Dedifferentiated amniotic fluid mesenchymal stem cell (primary cell): ENCODE data around the gene IL3.

ENCODE experiments used
- DNase-seq: peaks from one replicate; pipeline ENCODE4 v3.0.0-alpha.2; 2016; ENCODE audit errors: extremely low spot score

The IL3 gene, protein sequence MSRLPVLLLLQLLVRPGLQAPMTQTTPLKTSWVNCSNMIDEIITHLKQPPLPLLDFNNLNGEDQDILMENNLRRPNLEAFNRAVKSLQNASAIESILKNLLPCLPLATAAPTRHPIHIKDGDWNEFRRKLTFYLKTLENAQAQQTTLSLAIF

DNA sequence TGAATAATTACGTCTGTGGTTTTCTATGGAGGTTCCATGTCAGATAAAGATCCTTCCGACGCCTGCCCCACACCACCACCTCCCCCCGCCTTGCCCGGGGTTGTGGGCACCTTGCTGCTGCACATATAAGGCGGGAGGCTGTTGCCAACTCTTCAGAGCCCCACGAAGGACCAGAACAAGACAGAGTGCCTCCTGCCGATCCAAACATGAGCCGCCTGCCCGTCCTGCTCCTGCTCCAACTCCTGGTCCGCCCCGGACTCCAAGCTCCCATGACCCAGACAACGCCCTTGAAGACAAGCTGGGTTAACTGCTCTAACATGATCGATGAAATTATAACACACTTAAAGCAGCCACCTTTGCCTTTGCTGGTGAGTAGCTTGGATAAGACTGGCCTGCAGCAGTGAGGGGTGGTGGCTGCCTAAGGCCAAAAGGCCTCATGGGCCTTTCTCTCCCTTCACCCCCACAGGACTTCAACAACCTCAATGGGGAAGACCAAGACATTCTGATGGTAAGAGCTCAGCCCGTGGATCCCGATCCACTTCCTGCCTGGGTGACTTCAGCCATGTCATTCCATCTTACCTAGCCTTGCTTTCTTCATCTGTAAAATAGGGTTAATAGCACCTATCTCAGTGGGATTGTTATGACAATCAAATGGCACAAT lies at the start of gene IL3:
TSS of gene IL3 (plus strand) at position 155 of the 661 bp plus-strand sequence. CDS start at position 207, 52 bp downstream.
- DNase-seq: no peak

DNA sequence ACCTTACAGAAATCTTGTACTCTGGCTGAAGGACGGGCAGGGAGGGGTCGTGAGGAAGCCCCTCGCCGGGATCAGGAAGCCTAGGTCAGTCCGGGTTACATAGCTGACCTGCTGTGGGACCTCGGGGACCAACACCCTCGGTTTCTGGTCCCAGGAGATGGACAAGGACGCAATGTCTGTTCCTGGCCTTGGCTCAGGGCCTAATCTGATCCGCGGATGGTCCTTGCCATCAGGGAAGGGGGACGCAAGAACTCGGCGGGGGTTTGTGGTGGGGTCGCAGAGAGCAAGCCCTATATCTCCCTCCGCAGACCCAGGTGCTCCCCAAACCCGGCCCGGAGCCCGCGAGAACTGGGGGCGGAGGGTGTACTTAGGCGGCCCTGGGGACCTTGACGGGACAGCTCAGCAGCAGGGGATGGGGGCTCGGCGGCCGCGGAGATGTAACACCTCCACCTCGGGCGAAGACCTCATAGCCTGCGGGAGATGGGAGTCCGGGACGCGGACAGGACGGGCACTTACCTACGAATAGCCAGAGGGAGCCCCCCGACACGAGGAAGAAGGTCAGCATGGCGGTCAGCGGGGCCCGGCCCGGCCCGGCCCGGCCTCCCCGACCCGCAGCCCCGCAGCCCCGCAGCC lies 49.4 kb upstream of the IL3 start:
- DNase-seq: no peak

DNA sequence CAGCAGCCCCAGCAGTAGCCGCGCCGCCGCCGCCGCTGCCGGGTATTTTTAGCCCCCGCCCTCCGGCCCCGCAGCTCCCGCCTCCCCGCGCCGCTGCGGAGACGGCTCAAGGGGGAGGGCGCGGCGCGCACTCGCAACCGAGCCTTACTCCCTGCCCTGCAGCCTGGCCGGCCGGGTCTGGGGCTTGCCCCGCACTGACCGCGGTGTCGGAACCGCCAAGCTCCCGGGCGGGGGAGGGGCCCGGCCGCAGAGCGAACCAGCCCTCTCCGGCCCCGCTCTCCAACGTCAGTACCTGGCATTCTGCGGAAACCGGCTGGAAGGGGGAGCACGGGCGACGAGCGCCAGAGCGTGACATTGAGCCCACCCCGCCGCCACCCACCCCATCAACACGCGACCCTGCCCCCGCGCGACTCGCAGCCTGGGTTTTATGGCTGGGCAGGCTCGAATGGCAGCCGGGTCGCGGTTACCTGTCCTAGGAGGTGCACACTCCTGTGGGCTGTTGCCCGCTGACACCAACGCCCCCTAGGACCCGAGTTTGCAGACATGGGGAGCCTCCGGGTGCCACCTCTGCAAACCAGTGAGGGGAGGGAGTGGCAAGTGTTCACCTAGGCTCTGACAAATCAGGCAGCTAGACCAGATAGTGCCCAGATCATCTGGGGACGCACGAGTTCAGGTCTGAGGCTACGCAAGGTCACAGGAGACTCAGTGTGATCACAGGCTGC lies 48.7 kb upstream of the IL3 start, which contains the start of gene ACSL6:
TSS of gene ACSL6 (minus strand) at position 37 of the 722 bp plus-strand sequence. CDS start 105 bp downstream, outside the sequence.
- no peak for DNase-seq

DNA sequence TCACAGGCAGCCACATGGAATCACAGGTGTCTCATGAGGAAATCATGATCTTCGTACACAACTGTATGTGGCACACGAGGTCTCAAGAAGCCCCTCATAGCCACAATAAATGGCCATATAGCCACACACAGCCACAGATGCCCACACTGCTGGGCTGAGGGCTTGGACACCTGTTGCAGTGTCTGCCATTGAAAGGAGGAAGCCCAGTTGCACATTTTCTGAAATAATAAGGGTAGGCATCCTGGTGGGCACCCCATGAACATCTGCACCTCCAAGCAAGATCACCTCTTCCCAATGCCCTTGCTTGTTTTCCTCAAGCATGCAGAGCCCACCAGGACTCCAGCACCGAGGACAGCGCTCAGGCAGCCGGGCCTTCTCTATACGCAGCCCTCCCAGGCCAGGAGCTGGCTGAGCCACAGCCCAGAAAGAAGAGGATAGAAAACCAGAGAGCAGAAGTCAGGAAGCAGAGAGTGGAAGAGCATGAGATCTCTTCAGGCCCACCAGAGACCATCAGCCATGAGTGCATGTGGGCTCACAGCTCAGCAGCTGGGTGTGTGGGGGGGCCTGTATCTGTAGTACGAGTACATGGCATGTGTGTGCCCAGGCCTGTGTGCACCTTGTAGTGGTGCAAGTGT lies 48.0 kb upstream of the IL3 start:
- no peak for DNase-seq

DNA sequence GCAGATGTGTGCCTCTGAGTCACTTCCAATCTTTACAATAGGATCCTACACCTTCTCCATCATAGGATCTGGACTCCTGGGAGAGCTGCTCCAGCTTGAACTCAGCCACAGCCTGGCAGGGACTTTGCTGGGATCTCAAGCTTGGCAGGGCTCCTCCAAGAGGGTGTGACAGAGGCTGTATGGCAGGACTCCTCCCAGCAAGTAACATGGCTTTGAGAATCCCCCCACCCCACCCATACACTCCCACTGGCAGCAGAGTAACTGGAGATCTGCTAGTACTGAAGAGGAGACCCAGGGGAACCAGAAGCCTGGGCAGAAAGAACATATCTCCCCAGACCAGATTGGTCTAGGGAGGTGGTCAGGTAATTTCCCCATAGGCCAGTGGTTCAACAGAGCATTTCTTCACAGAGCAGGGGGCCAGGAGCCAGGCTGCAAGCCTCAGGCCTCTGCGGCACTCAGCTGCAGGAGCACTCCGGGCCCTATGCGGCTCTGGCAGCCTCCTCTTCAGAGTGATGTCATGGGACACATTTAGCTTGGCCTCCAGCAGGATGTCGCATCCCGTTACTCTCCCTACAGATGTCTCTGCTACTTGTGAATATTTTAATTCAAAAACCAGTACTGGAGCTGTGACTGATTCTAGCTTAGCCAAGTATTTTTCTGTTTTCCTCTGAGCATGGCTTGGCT lies 47.3 kb upstream of the IL3 start:
- no peak for DNase-seq

DNA sequence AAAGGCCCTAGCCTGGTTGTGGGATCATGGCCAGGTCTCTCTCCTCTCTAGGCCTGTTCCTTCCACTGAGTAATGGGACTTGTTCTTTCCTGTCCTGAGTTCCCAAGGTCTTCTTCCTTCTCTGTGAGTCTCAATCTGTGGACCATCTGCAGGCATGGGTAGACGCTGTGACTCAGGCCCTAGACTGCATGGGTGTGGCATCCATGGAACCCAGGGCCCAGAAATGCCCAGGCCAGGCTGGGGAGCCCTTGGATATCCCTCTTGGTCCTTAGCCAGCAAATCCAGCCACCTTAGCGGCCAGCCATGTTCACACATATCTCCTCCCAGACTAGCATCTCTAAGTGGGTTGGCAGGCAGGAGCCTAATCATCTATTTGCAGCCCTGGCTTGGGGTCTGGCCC lies 46.7 kb upstream of the IL3 start:
- no peak for DNase-seq

DNA sequence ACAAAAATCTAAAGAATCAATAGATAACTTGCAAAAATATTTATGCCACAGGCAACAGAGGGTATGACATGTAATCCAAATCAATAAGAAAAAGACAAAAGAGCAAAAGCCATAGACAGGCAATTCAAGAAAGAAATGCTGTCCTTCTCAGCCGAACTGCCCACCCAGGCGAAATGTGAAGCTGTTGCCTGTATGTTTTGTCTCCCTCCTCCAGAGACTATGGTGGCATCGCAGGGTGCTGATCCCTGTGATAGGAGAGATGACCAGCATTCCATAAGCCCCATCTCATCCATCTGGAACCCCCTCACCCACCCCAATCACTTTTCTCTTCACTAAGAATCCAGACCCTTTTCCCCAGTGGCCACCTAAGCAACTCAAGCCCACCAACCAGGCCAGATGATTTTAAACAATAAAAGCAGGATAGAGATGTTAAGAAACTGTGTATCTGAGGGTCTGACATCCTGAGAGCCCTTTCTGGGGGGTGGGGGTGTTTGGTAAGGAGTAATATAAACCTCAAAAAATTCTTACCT lies 43.7 kb upstream of the IL3 start:
- no peak for DNase-seq

DNA sequence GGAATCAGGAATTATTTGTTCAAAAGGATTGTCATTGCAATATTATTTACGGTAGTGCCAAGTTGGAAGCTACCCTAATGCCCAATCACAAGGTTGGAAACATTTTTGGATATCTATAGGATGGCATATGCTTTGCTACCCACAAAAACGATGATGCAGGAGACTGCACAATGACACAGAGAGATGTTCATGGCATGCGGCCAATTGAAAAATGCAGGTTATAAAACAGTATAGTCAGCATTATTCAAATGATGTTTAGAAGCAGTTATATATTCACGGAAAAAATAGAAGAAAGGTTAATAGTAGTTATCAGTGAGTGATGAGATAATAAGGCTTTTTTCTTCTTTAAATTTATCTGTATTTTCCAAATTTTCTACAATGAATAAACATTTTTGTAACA lies 43.1 kb upstream of the IL3 start:
- DNase-seq: no peak

DNA sequence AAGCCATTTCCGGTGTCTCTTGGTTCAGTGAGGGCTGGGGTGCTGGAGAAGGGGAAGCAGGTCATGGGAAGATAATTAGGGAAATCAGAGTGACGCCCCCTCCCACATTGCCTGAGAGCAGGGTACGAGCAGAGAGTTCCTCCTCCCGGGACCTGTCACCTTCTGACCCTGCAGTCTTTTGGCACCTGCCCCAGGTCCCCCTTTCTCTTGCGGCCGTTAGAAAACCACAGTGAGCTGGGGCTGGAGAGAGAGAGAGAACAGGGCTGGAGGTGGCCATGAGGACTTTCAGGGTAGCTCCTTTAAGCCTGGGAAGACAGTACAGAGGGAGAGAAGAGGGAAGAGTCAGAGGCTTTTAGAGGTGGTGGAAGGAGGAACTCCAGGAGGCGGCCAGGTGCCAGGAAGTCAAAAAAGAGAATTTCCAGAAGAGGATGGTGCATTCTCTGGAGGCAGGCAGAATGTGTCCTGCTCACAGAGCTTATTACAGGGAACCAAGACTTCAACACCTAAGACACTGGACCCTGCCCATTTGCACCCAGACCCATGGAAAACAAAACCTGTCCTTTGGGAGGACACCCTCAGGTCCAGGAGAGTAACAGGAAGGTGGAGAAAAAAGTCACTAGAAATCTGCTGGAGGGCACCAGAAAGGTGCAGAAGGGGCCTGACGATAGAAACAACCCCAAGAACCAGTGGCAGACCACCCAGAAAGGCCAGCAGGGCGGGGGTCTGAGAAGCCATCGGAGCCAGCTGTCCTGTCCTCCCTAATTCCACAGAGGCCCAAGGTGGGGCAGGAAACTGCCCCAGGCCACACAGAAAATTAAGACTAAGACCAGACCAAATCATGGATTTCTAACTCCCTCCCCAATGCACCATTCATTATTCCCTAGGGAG lies 42.5 kb upstream of the IL3 start:
- DNase-seq: no peak

DNA sequence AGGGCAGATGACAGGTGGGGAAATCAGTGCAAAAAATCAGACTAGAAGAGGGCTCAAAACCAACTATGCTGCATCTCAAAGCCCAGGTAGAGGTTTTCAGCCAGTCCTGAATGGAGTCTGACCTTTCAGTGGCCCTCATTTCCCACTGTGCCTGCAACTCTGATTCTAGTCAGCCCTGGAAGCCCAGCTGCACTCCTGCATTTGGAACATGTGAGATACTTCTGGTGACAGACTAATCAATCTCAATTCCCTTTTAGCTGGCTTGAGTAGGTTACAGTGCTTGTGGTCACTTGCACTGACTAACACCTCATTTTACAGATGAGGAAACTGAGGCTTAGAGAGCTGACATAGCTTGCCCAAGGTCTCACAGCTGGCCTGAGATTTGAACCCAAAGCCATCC lies 41.1 kb upstream of the IL3 start:
- DNase-seq: no peak

DNA sequence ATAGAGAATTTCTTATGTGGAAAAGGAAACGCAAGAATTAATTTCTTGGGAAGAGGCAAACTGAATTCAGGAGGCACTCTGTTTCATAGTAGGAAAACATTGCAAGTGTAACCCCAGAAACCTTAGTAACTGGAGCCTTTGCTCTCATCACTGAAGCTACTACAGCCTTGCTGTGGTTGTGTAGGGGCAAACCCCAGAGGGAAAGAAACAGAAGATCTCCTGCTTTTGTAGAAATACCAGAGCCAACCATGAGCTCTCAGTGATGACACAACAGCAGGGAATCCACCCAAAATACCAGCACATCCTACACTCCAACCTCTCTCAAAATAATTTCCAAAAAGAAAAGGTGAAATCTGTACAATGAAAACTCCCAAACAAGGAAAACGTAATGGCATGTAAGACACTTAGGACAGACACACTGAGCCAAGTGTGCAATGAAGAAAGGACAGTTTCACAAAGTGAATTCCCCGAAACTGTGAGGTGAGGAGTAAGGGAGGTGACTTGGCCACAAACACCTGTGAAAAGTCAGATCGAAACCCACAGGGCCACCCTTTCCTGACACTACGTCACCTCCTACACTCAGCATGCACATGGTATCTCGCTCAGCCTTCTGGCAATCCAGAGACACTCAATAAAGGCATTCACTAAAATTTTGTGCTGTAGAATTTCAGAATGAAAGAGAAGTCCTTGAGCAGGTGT lies 40.4 kb upstream of the IL3 start:
- no peak for DNase-seq

DNA sequence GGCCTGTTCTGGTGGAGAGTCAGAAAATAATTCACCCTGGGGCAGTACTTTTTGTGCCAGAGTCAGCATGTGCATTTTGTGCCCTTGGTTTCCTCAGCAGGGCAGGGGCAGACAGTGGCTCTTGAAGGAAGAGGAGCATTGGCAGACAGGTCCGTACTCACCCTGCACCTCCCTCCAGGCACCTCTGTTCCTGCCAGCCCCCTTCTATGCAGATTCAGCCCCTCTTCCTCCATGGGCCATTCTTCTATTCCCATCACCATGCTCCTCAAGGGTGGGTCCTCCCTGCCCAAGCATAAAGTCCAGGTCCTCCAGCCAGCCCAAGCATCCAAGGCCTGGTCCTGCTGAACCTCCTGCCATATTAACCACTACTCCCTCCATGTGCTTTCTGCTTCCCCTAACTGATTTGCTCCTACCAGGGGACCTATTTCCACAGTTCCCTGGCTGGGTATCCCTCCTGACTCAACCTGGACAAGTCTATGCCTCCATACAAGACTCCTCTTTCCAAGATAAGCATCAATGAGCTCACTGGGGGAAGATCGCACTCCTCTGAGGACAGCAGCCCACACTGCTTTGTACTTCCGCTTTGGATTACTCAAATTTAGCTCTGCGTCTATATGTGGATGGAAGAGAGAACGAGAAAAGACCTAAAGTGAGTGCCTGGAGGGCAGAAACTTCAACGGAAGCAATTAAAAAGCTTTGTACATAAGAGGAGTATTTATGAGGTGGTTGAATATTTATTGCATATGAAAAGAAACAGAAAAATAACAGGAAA lies 39.7 kb upstream of the IL3 start:
- no peak for DNase-seq

DNA sequence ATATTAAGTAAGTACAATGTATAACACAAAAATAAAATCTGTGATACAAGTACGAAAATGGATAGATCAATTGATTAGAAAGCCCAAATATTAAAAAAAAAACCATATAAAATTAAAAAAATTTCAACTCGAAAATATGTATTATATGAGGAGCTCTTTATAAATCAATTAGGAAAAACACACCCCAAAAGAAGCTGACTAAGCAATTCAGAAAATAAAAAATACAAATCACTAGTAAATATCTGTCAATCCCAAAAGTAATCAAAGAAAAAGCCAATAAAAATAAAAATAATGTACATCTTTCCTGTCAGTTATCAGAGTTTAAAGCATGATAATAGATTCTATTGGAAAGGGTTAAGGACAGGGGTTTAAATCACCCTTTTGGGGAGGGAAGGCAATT lies 38.8 kb upstream of the IL3 start:
- DNase-seq: no peak

DNA sequence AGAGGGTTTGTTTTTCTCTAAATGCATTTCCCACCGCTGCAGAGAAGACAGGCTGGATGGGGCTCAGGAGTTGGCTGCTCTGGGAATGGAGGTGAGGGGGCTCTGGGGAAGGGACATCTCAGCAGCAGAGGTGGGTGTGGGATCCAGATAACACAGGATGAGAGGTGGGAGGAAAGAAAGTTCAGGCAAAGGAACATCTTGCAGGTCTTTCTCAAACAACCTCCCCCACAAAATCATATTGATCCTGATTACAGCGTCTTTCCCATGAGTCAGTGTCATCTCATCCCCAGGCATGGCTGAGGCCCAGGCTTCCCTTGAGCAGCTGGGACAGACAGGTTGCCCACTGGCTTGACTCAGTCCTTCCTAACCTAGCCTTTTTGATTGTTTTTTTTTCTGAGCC lies 37.7 kb upstream of the IL3 start:
- no peak for DNase-seq

DNA sequence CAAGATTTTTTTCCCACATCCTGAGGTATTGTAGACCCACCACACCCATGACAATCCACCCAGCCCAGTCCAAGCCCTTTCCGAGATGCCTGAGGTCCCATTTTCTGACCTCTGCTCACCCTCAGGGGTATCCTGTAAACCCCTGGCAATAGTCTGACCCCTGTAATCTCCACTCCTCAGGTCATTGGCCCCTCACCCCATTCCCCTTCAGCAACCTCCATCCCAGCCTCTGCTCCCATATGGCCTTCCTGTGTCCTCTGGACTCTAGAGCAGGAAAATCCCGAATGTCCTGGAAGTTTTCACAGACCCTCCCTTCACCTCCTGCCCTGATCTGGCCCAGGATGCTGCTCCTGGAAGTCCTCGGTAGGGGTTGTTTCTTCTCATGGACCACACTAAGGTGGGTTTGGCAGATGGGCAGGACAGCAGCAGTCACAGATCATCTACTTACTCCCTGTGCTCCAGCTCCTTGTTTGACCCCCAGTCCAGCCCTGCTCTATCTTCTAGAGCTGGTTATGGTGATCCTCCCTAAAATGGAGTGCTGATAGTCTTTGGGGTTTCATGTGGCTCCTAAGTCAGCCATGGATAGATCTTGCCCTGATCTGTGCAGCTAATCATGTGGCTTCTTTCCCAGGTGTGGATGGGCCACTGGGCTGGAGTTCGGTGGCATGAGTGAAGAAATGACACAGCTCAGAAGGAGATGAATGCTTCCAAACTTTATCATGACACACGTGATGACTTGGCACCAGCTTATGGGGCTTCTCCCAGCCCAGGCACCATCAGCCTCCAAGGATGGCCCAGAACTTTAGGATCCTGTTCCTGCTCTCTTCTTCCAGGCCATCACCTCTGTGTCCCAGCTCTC lies 37.0 kb upstream of the IL3 start:
- no peak for DNase-seq

DNA sequence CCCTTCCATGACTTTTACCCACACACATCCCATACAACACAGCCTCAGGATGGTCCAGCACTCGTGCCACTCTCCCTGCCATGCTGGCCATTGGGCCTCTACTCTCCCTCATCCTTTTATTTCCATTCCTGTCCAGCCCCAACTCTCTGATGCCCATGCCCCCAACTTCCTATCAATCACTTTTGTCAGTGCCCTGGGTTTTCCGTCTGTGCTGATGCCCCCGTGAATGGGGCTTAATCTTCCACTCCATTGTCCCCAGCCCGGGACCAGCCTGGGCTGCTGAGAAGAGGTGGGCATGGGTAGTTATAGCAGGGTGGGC lies 36.4 kb upstream of the IL3 start:
- no peak for DNase-seq

DNA sequence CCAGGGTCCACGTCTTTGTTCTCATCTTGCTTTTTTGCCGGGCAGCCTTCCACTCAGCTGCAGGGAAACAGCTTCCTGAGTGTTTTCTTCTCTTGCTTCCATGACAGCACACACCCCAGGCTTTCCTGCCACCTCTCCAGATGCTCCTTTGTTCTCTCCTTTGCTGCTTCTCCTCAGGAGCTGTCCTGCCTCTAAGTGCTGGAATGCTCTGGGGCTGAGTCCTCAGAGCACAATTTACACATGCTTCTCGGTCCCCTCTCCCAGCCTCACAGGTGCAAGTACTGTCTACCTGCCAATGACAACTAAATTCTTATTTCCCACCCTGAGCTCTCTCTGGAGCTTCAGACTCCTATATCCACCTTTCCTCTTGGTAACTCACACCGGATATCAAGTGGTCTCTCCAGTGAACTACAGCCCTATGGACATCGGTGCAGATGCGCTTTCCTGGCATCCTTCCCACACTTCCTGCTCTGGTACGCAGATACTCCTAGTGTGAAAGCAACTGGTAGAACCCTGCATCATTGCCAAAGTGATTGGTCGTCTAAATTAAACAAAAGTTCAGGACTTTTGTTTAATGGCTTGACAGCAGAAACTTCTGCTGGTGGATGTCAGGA lies 35.6 kb upstream of the IL3 start:
- no peak for DNase-seq
